Measurements from ENCODE around the gene RAB20.
A peak's percentile ranks its signal among the peaks of the same experiment; 100 is the strongest.
"Not testable (repeated sequence)": the region's sequence is repeated elsewhere in the genome, so short reads cannot be mapped to it uniquely, and the experiment has no call there.

The RAB20 gene

GRCh38 chr13:110540871-110541525, 20.5 kb downstream of the RAB20 start:
- Histone ChIP-seq H3K36me3 (ENCODE audit: control insufficient read depth, insufficient read depth, low read length) (no peaks in the 10 kb centered on the region), H3K4me3 (ENCODE audit: extremely low read depth, insufficient read depth, low read length, poor library complexity, severe bottlenecking) (no peak overlapping the region), H3K9me3 (ENCODE audit: control insufficient read depth, low read length) (peaks cover 8% of the 10 kb centered on the region), H3K4me1 (ENCODE audit: control insufficient read depth, insufficient read depth, low read length, poor library complexity, severe bottlenecking) (peaks cover 14% of the 10 kb centered on the region), H3K27ac (ENCODE audit: low read depth, low read length, severe bottlenecking) (peak overlapping the region; percentile 73)
- 83 to 87% methylated on average over 11 of the region's 15 CpGs for whole genome bisulfite sequencing, 2 experiments (ENCODE audit: insufficient coverage in 2 of 2)

- peaks cover 8% of the 10 kb centered on the region for H3K9me3 ChIP-seq (ENCODE audit: control insufficient read depth, low read length)
- H3K27ac ChIP-seq (ENCODE audit: low read depth, low read length, severe bottlenecking) = no peak overlapping the region
- H3K4me1 ChIP-seq (ENCODE audit: control insufficient read depth, insufficient read depth, low read length, poor library complexity, severe bottlenecking) = peaks cover 18% of the 10 kb centered on the region
- H3K36me3 ChIP-seq (ENCODE audit: control insufficient read depth, insufficient read depth, low read length) = no peaks in the 10 kb centered on the region
- 83 to 88% methylated on average over 1 to 3 of the region's 5 CpGs for WGBS, 2 experiments (ENCODE audit: insufficient coverage in 2 of 2)
- H3K4me3 ChIP-seq (ENCODE audit: extremely low read depth, insufficient read depth, low read length, poor library complexity, severe bottlenecking) = no peak overlapping the region
Measured at GRCh38 chr13:110539894-110540293, 21.6 kb downstream of the RAB20 start.

DNA sequence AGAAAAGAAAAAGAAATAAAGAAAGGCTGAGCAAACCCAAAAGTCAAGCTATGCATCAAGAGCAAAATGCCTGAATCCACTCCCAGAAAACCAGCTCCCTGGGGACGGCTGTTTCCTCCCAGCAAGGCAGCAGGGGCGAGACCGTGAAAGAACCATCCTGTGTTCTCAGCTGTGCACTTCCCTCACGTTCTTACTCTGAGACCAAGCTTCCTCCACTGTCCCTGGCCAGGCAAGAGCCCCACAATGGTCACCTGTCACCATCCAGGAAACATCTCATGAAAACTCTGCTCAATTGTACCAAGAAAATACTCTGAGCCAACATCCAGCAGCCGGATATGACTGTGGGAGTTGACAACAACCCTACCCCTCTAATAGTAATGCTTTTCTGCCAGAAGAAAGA, 22.9 kb downstream of the RAB20 start:
- WGBS, 2 experiments (ENCODE audit: insufficient coverage in 2 of 2) = 67 to 70% methylated on average over 4 to 5 of the region's 5 CpGs
- Histone ChIP-seq H3K4me1 (ENCODE audit: control insufficient read depth, insufficient read depth, low read length, poor library complexity, severe bottlenecking) (peaks cover 18% of the 10 kb centered on the region), H3K9me3 (ENCODE audit: control insufficient read depth, low read length) (no peaks in the 10 kb centered on the region), H3K36me3 (ENCODE audit: control insufficient read depth, insufficient read depth, low read length) (no peaks in the 10 kb centered on the region), H3K27ac (ENCODE audit: low read depth, low read length, severe bottlenecking) (no peak overlapping the region), H3K4me3 (ENCODE audit: extremely low read depth, insufficient read depth, low read length, poor library complexity, severe bottlenecking) (no peak overlapping the region)

DNA sequence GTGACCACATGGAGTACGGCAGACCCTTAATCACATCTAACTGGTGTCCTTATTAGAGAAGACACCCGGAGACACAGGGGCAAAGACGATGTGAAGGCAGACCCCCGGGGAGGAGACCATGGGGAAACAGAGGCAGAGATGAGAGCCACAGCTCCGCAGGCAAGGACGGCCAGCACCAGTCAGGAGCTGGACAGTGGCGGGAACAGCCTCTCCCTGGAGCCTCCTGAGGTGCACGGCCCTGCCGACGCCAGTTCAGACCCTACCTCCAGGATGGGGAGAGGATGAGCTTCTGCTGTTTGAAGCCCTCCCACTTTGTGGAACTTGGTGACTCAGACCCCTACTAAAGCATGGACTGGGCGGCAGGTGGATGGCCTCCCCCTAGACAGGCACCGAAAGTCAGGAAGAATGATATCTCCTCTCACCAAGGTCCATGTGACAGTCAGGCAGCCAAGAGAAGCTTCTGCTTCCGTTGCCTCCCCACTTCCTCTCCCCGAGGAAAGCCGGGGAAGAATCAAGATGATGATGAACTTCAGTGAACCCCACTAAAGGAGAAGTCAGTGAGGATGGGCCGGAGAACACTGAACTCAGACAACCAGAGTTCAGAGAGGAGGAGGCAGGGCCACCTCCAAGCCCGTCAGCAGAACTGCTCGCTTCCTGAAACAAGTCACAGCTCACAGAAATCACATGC, 25.4 kb downstream of the RAB20 start:
- WGBS, 2 experiments (ENCODE audit: insufficient coverage in 2 of 2) = 95 to 96% methylated on average over 10 to 14 of the region's 18 CpGs
- Histone ChIP-seq H3K4me3 (ENCODE audit: extremely low read depth, insufficient read depth, low read length, poor library complexity, severe bottlenecking) (no peak overlapping the region), H3K36me3 (ENCODE audit: control insufficient read depth, insufficient read depth, low read length) (no peaks in the 10 kb centered on the region), H3K4me1 (ENCODE audit: control insufficient read depth, insufficient read depth, low read length, poor library complexity, severe bottlenecking) (peaks cover 9% of the 10 kb centered on the region), H3K27ac (ENCODE audit: low read depth, low read length, severe bottlenecking) (no peak overlapping the region), H3K9me3 (ENCODE audit: control insufficient read depth, low read length) (no peaks in the 10 kb centered on the region)

DNA sequence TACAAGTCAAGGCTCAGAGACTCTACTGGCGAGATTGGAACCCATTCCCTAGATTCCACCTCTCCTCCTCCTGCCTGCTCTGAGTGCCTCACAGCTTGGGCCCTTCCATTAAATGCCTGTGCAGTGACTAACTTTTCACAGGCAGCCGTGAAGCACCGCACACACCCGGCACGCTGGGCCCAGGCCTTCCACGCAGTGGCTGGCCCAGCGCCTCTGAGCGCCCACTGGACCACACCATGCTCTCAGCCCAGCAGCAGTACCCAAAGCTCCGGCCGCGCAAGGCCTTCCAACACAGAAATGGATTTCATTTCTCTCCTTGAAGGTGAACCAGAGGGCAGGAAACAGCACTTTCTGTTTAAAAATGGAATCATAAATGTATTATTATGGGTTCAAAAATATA, 26.0 kb downstream of the RAB20 start:
- no peaks in the 10 kb centered on the region for H3K9me3 ChIP-seq (ENCODE audit: control insufficient read depth, low read length)
- H3K4me3 ChIP-seq (ENCODE audit: extremely low read depth, insufficient read depth, low read length, poor library complexity, severe bottlenecking) = no peak overlapping the region
- WGBS, 2 experiments (ENCODE audit: insufficient coverage in 2 of 2) = 93 to 98% methylated on average over 8 to 9 of the region's 11 CpGs
- no peaks in the 10 kb centered on the region for H3K36me3 ChIP-seq (ENCODE audit: control insufficient read depth, insufficient read depth, low read length)
- H3K4me1 ChIP-seq (ENCODE audit: control insufficient read depth, insufficient read depth, low read length, poor library complexity, severe bottlenecking) = peaks cover 4% of the 10 kb centered on the region
- no peak overlapping the region for H3K27ac ChIP-seq (ENCODE audit: low read depth, low read length, severe bottlenecking)

DNA sequence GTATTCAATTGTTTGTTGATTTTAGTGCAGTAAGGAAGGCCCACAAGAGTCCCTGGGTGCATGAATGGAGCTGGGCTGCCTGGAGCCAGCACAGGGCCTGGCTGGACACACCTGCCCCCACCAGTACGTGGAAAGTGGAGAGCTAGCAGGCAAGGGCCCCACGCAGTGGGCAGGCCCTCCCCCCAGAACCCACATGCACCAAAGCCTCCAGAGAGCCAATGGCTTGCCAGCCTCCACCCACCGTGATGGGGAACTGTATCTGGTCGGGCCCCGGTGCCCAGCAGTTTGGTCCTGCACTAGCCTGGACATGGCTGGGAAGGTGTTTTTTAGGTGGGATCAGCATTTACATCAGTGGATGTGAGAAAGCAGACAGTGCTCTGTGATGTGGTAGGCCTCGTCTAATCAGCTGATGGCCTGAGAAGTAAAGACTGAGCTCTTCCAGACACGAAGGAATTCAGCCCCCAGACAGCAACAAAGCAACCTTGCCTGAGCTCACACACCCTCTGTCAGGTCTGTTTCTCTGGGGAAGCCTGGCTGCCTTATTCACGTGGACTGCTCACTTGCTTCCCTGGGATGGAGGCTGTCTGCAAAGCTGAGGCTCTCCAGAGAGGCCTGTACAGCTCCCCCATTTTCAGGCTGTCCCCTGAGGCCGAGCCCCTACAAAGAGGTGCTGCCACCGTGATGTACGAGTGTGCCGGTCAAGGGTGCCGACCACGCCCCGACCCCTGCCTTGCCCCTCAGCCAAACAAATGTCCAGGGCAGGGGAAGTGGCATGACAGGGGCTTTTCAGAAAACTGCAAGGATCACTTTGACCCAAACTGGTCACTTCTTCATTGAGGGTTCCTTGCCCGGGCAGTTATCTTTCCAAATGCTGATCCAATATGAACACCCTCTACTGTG, 27.5 kb downstream of the RAB20 start:
- Histone ChIP-seq H3K27ac (ENCODE audit: low read depth, low read length, severe bottlenecking) (no peak overlapping the region), H3K9me3 (ENCODE audit: control insufficient read depth, low read length) (no peaks in the 10 kb centered on the region), H3K36me3 (ENCODE audit: control insufficient read depth, insufficient read depth, low read length) (no peaks in the 10 kb centered on the region), H3K4me3 (ENCODE audit: extremely low read depth, insufficient read depth, low read length, poor library complexity, severe bottlenecking) (no peak overlapping the region), H3K4me1 (ENCODE audit: control insufficient read depth, insufficient read depth, low read length, poor library complexity, severe bottlenecking) (peaks cover 8% of the 10 kb centered on the region)
- 85 to 91% methylated on average over 13 to 14 of the region's 16 CpGs for WGBS, 2 experiments (ENCODE audit: insufficient coverage in 2 of 2)

GRCh38 chr13:110532258-110532657, 29.3 kb downstream of the RAB20 start:
- not testable (repeated sequence) for H3K36me3 ChIP-seq (ENCODE audit: control insufficient read depth, insufficient read depth, low read length); H3K4me3 ChIP-seq (ENCODE audit: extremely low read depth, insufficient read depth, low read length, poor library complexity, severe bottlenecking); H3K4me1 ChIP-seq (ENCODE audit: control insufficient read depth, insufficient read depth, low read length, poor library complexity, severe bottlenecking); H3K27ac ChIP-seq (ENCODE audit: low read depth, low read length, severe bottlenecking); H3K9me3 ChIP-seq (ENCODE audit: control insufficient read depth, low read length)
- 80 to 85% methylated on average over 1 to 2 of the region's 2 CpGs for WGBS, 2 experiments (ENCODE audit: insufficient coverage in 2 of 2)

DNA sequence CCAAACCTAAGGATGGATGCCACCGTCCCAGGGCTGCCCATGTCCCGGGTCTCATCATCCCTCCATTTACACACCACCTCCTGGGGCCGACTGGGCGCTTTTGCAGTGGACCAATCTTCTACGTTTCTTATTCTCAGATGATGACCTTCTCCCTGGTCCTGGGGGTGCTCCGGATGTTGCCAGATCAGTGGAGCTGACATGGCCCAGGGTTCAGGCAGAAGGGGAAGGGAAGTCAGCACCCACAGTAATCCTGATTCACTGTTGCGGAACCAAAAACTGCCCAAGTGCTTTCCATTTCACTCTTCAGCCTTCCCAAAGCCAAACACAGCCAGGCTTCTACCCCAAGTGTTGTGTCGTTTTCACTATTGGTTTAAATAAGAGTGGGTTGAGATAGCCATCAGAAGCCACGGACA, 29.8 kb downstream of the RAB20 start:
- Histone ChIP-seq H3K4me3 (ENCODE audit: extremely low read depth, insufficient read depth, low read length, poor library complexity, severe bottlenecking) (no peak overlapping the region), H3K27ac (ENCODE audit: low read depth, low read length, severe bottlenecking) (no peak overlapping the region), H3K36me3 (ENCODE audit: control insufficient read depth, insufficient read depth, low read length) (no peaks in the 10 kb centered on the region), H3K4me1 (ENCODE audit: control insufficient read depth, insufficient read depth, low read length, poor library complexity, severe bottlenecking) (peaks cover 8% of the 10 kb centered on the region), H3K9me3 (ENCODE audit: control insufficient read depth, low read length) (no peaks in the 10 kb centered on the region)
- WGBS, 2 experiments (ENCODE audit: insufficient coverage in 2 of 2) = 82 to 91% methylated on average over 6 to 7 of the region's 9 CpGs

GRCh38 chr13:110531100-110531499, 30.4 kb downstream of the RAB20 start:
- 86% methylated on average over 5 of the region's 7 CpGs for WGBS, 2 experiments (ENCODE audit: insufficient coverage in 2 of 2)
- H3K4me1 ChIP-seq (ENCODE audit: control insufficient read depth, insufficient read depth, low read length, poor library complexity, severe bottlenecking) = peaks cover 8% of the 10 kb centered on the region
- H3K27ac ChIP-seq (ENCODE audit: low read depth, low read length, severe bottlenecking) = no peak overlapping the region
- H3K36me3 ChIP-seq (ENCODE audit: control insufficient read depth, insufficient read depth, low read length) = no peaks in the 10 kb centered on the region
- no peak overlapping the region for H3K4me3 ChIP-seq (ENCODE audit: extremely low read depth, insufficient read depth, low read length, poor library complexity, severe bottlenecking)
- H3K9me3 ChIP-seq (ENCODE audit: control insufficient read depth, low read length) = no peaks in the 10 kb centered on the region

DNA sequence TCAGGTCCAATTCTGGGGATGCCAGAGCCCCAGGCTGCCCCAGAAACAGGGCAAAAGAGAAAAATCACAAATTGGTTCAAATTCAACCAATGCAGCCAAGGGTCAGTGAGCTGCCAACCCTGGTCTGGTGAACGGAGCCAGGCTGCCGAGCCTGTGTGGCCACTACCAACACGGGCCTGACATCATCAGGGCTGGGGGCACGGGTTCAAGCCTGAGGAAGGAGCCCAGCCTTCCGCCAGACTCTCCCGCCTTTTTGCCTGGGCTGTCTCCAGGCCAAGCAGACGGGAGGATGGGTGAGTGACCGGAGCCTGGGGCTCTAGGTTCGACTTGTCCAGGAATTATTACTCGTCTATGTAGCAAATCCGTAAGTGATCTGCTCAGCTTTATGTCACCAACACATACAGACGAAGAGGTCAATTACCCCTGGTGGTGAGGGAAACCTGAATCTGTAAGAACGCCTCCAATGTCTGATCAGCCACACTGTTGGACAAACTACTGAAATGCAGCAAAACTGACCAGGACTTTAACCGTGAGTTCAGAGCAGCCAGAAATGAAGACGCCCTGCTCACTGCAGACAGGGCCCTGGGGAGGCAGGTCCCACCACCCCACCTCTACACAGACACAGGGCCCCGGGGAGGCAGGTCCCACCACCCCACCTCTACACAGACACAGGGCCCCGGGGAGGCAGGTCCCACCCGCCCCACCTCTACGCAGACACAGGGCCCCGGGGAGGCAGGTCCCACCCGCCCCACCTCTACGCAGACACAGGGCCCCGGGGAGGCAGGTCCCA, 31.8 kb downstream of the RAB20 start:
- Histone ChIP-seq H3K9me3 (ENCODE audit: control insufficient read depth, low read length) (no peaks in the 10 kb centered on the region), H3K4me3 (ENCODE audit: extremely low read depth, insufficient read depth, low read length, poor library complexity, severe bottlenecking) (no peak overlapping the region), H3K36me3 (ENCODE audit: control insufficient read depth, insufficient read depth, low read length) (no peaks in the 10 kb centered on the region), H3K27ac (ENCODE audit: low read depth, low read length, severe bottlenecking) (no peak overlapping the region), H3K4me1 (ENCODE audit: control insufficient read depth, insufficient read depth, low read length, poor library complexity, severe bottlenecking) (peaks cover 4% of the 10 kb centered on the region)
- WGBS, 2 experiments (ENCODE audit: insufficient coverage in 2 of 2) = 90 to 92% methylated on average over 11 to 15 of the region's 23 CpGs

Data from mesodermal cell (in vitro differentiated cells).